ENCODE data around the gene GPAM.

DNA sequence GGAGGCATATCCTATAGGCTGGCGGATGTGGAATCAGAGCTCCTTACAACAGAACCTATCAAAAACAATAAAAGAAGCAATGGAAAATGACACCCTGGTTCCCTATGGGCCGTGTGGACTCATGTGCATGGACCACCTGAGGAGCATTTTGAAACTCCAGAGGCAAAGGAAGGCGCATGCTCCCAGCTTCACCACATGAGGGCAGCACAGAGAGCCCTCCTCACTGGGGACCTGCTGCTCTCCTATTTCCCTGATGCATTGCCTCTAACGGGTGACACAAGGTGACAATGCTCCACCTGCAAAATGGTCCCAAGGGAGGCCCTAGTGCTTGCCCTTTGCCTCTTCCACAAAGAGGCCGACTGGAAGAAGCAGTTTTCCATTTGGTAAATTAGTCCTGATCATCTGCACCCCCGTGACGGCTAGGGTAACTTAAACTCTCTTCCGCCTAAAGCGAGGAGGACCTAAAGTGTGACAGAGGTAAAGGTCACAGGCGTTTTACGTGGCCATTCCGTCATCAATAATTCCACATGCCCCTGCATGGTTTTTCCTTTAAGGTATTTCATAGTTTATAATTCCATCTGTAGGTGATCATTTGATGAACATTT, 67.7 kb downstream of the GPAM start:
- TF ChIP-seq, protein P1, sequence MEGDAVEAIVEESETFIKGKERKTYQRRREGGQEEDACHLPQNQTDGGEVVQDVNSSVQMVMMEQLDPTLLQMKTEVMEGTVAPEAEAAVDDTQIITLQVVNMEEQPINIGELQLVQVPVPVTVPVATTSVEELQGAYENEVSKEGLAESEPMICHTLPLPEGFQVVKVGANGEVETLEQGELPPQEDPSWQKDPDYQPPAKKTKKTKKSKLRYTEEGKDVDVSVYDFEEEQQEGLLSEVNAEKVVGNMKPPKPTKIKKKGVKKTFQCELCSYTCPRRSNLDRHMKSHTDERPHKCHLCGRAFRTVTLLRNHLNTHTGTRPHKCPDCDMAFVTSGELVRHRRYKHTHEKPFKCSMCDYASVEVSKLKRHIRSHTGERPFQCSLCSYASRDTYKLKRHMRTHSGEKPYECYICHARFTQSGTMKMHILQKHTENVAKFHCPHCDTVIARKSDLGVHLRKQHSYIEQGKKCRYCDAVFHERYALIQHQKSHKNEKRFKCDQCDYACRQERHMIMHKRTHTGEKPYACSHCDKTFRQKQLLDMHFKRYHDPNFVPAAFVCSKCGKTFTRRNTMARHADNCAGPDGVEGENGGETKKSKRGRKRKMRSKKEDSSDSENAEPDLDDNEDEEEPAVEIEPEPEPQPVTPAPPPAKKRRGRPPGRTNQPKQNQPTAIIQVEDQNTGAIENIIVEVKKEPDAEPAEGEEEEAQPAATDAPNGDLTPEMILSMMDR (IDR thresholded peaks at IDR 0.05), result peak in 2 of 3 experiments; percentile 19
- TF ChIP-seq POLR2A (IDR thresholded peaks at IDR 0.05), result no peak

All from vagina (tissue), 2 donors.